OCI-LY3 (cell line): Measurements from ENCODE around the gene ZNF335.

Source experiments
- H2AFZ ChIP-seq: fragments of 200-600, 300-600 bp; shearing (Covaris generic); 2 replicates; pipeline ENCODE4 v1.6.0; 2014; ENCODE audit warnings: antibody characterized with exemption, low read depth, low read length
- H3K27ac ChIP-seq: fragments of 200-600, 300-600 bp; sonication (generic); 2 replicates; pipeline ENCODE4 v1.5.1; 2014; ENCODE audit warnings: mild to moderate bottlenecking, low read length, moderate library complexity, mixed read lengths
- H3K27me3 ChIP-seq: fragments of 200-600, 300-600 bp; sonication (generic); 2 replicates; pipeline ENCODE4 v1.6.1; 2014; ENCODE audit warnings: low read depth, low read length, mixed read lengths
- H3K36me3 ChIP-seq: fragments of 200-600, 300-600 bp; sonication (generic); replicated peaks from 2 replicates; pipeline ENCODE3; 2014; ENCODE audit warnings: low read depth, low read length, mixed read lengths
- H3K4me1 ChIP-seq: fragments of 300-600, 200-600 bp; sonication (generic); 2 replicates; pipeline ENCODE4 v1.6.1; 2014; ENCODE audit warnings: low read length, mixed read lengths
- H3K4me2 ChIP-seq: fragments of 200-600, 300-600 bp; sonication (generic); 2 replicates; pipeline ENCODE4 v1.6.1; 2014; ENCODE audit warnings: low read length, mixed read lengths
- H3K4me3 ChIP-seq: fragments of 300-600, 200-600 bp; sonication (generic); 2 replicates; pipeline ENCODE4 v1.5.1; 2014; ENCODE audit warnings: antibody characterized with exemption, mild to moderate bottlenecking, low read length, moderate library complexity
- H3K79me2 ChIP-seq: fragments of 300-600, 200-600 bp; shearing (Covaris generic); 2 replicates; pipeline ENCODE4 v1.6.1; 2014; ENCODE audit warnings: mild to moderate bottlenecking, low read length, mixed read lengths
- H3K9ac ChIP-seq: fragments of 300-600, 200-600 bp; shearing (Covaris generic); 2 replicates; pipeline ENCODE4 v1.6.0; 2014; ENCODE audit warnings: mild to moderate bottlenecking, low read length, moderate library complexity
- H3K9me3 ChIP-seq: fragments of 200-600, 300-600 bp; shearing (Covaris generic); 2 replicates; pipeline ENCODE4 v1.6.1; 2014; ENCODE audit warnings: low read length, mixed read lengths; ENCODE audit not compliant: insufficient read depth
- H4K20me1 ChIP-seq: fragments of 200-600, 300-600 bp; sonication (generic); 2 replicates; pipeline ENCODE4 v1.6.1; 2016; ENCODE audit warnings: low read length, mixed read lengths; ENCODE audit not compliant: insufficient read depth
- EZH2phosphoT487 ChIP-seq: fragments of 200-600 bp; shearing (Covaris generic); IDR thresholded peaks from 2 replicates; pipeline ENCODE4 v1.6.1; 2018; ENCODE audit warnings: antibody characterized with exemption, mixed run types, low read depth
- TF ChIP-seq, protein P1 (sequence below): fragments of 200-600, 300-600 bp; sonication (generic); IDR thresholded peaks from 2 replicates; pipeline ENCODE4 v1.5.1; 2014; ENCODE audit warnings: antibody characterized with exemption, low read length, low read depth

The ZNF335 gene

DNA sequence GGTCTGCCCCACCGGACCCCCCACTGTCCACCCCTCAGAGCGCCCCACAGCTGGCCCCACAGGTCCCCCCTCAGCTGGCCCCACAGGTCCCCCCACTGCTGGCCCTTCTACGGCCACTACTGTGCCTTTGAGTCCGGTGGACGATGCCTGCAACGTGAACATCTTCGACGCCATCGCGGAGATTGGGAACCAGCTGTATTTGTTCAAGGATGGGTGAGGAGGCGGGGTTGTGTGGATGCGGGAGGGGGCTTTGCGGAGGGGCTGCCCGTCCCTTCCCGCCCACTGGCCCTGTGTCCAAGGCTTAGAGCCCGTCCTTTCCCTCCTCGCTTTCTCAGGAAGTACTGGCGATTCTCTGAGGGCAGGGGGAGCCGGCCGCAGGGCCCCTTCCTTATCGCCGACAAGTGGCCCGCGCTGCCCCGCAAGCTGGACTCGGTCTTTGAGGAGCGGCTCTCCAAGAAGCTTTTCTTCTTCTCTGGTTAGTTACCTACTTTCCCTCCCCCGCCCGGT lies 41.4 kb upstream of the ZNF335 start:
- Histone ChIP-seq H3K36me3 (no peaks in the 10 kb centered on the region), H3K27ac (no peak overlapping the region), H3K4me1 (peaks cover 18% of the 10 kb centered on the region), H3K27me3 (peaks cover 14% of the 10 kb centered on the region; the same call in 1 of the 2 replicates), H2AFZ (no peak overlapping the region), H3K4me3 (no peak overlapping the region), H3K79me2 (no peaks in the 10 kb centered on the region), H3K4me2 (peak overlapping the region; percentile 81), H3K9me3 (no peaks in the 10 kb centered on the region), H3K9ac (no peak overlapping the region), H4K20me1 (no peaks in the 10 kb centered on the region)
- TF ChIP-seq, protein P1, sequence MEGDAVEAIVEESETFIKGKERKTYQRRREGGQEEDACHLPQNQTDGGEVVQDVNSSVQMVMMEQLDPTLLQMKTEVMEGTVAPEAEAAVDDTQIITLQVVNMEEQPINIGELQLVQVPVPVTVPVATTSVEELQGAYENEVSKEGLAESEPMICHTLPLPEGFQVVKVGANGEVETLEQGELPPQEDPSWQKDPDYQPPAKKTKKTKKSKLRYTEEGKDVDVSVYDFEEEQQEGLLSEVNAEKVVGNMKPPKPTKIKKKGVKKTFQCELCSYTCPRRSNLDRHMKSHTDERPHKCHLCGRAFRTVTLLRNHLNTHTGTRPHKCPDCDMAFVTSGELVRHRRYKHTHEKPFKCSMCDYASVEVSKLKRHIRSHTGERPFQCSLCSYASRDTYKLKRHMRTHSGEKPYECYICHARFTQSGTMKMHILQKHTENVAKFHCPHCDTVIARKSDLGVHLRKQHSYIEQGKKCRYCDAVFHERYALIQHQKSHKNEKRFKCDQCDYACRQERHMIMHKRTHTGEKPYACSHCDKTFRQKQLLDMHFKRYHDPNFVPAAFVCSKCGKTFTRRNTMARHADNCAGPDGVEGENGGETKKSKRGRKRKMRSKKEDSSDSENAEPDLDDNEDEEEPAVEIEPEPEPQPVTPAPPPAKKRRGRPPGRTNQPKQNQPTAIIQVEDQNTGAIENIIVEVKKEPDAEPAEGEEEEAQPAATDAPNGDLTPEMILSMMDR = no peak
- TF ChIP-seq EZH2phosphoT487 = no peak

DNA sequence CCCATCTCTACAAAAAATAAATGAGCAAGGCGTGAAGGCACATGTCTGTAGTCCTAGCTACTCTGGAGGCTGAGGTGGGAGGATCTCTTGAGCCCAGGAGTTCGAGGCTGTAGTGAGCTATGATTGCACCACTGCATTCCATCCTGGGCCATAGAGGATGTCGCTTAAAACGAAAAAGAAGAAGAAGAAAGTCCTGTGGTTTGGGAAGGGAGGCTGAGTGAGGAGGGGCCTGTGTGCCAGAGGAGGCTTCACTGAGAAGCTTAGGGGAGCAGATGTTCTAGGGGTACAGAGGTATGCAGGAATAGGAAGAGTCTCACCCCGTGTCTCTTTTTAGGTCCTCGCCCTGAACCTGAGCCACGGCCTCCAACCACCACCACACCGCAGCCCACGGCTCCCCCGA lies 40.9 kb upstream of the ZNF335 start:
- no peaks in the 10 kb centered on the region for H3K36me3 ChIP-seq
- TF ChIP-seq EZH2phosphoT487 = no peak
- TF ChIP-seq, protein P1 = no peak
- H3K27me3 ChIP-seq = peaks cover 14% of the 10 kb centered on the region; the same call in 1 of the 2 replicates

DNA sequence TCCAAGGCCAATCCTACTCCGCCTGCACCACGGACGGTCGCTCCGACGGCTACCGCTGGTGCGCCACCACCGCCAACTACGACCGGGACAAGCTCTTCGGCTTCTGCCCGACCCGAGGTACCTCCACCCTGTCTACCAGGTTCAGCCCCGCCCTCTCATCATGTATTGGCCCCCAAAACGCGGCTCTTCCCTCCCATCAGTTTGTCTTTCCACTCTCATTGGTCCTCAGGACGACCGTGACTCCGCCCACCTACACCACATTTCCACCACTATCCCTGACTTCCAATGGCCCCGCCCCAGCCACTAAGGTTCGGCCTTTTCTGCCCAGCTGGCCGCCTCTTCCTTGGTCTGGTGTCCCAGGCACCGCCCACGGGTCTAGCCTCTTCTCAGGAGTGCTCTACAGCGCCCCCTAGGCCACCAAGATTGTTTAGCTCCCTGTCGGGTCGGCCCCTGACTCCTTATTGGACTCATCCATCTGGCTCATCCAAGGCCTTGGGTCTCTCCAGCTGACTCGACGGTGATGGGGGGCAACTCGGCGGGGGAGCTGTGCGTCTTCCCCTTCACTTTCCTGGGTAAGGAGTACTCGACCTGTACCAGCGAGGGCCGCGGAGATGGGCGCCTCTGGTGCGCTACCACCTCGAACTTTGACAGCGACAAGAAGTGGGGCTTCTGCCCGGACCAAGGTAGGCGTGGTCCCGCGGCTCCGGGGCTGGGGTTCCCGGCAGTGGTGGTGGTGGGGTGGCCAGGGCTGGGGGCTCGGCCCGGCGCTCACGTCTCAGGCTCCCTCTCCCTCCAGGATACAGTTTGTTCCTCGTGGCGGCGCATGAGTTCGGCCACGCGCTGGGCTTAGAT lies 39.9 kb upstream of the ZNF335 start:
- H3K4me2 ChIP-seq = no peak overlapping the region
- H3K4me3 ChIP-seq = no peak overlapping the region
- H3K9ac ChIP-seq = no peak overlapping the region
- no peaks in the 10 kb centered on the region for H3K79me2 ChIP-seq
- H4K20me1 ChIP-seq = no peaks in the 10 kb centered on the region
- H3K27me3 ChIP-seq = peaks cover 16% of the 10 kb centered on the region
- H3K36me3 ChIP-seq = no peaks in the 10 kb centered on the region
- H3K4me1 ChIP-seq = peaks cover 29% of the 10 kb centered on the region
- no peak overlapping the region for H2AFZ ChIP-seq
- TF ChIP-seq, protein P1 = peak; percentile 74
- TF ChIP-seq EZH2phosphoT487 = no peak
- no peak overlapping the region for H3K27ac ChIP-seq
- H3K9me3 ChIP-seq = no peaks in the 10 kb centered on the region

More for the DNA sequence above, 40.9 kb upstream of the ZNF335 start:
- no peaks in the 10 kb centered on the region for H4K20me1 ChIP-seq
- no peak overlapping the region for H2AFZ ChIP-seq
- H3K4me2 ChIP-seq = no peak overlapping the region
- H3K79me2 ChIP-seq = no peaks in the 10 kb centered on the region
- H3K9ac ChIP-seq = no peak overlapping the region
- peaks cover 22% of the 10 kb centered on the region for H3K4me1 ChIP-seq
- H3K27ac ChIP-seq = no peak overlapping the region
- H3K9me3 ChIP-seq = no peaks in the 10 kb centered on the region
- H3K4me3 ChIP-seq = no peak overlapping the region
